Hematopoietic multipotent progenitor cell treated with erythropoietin and hydrocortisone succinate and interleukin-3 and kit ligand, for 8 days (in vitro differentiated cells): Measurements from ENCODE around the gene ME2.
"Not testable (repeated sequence)": the region's sequence is repeated elsewhere in the genome, so short reads cannot be mapped to it uniquely, and the experiment has no call there.

ENCODE experiments used
- DNase-seq: peaks from one replicate; pipeline ENCODE4 v3.0.0-alpha.2; 2015

Gene ME2

DNA sequence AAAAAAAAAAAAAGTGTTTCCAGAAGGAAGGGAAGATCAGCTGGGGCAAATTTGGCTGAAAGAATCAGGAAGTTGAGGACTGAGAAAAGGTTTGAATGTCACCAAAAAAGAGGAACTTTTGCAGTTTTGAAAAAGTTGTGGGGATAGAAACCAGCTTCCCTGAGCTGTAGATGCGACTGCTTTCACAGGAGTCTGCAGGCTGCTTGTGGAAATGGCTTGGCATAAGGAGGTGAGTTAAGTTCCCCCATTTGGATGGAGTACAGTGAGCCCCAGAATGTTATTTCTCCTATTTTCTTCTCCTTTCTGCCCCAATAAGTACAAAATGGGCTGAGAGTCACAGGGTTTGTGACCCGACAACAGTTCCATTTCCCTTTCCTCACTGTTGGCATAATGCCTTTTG, 16.5 kb upstream of the ME2 start:
- no peak for DNase-seq

- no peak for DNase-seq
Observed at GRCh38 chr18:50863840-50864375, 15.0 kb upstream of the ME2 start.

- DNase-seq: no peak
Observed at GRCh38 chr18:50866765-50867164, 12.2 kb upstream of the ME2 start.

DNA sequence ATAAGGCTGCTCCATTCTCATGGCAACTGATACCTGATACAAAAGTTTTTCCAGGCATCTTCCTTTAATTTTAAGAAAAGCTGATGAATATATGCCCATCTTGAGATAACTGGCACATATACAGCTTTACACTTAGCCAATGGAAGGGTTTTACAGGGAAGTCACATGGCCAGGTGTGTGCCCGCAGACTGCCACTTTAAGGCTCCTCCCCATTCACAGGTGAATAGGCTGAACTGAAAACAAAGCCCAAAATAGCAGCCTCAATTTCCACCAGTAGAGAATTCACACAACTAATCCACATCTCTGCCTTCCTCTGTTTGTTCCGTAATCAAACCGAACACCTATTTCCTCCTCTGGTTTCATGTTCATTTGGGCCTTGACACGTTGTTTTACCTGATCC, 9.8 kb upstream of the ME2 start:
- no peak for DNase-seq

GRCh38 chr18:50870138-50870845, 8.6 kb upstream of the ME2 start:
- DNase-seq: no peak

- no peak for DNase-seq
Observed at GRCh38 chr18:50871846-50872245, 7.1 kb upstream of the ME2 start.

GRCh38 chr18:50875966-50876536, 2.9 kb upstream of the ME2 start:
- no peak for DNase-seq

GRCh38 chr18:50877545-50878265, 1.2 kb upstream of the ME2 start:
- DNase-seq: peak; percentile 10

GRCh38 chr18:50879302-50880118, 592 bp downstream of the ME2 start:
- peak; percentile 68 for DNase-seq

GRCh38 chr18:50880119-50880465, 1.2 kb downstream of the ME2 start:
- DNase-seq: peak; percentile 53

- DNase-seq: not testable (repeated sequence)
Observed at GRCh38 chr18:50880944-50881343, 2.0 kb downstream of the ME2 start.

DNA sequence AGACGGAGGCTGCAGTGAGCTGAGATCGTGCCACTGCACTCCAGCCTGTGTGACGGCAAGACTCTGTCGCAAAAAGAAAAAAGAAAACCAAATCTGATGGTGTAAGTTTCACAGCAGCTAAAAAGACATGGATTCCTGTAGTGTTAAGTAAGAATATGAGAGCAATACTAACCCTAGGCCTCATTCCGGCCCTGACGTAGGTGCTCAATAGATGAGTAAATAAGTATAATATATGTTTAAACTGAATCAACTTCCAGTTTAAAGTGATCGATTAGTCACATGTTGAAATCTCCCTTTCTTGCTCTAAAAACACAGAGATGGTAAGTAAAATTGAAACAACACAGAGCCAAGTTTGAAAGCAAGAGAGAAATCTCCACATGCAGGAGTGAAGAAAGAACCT, 8.0 kb downstream of the ME2 start:
- DNase-seq: no peak

GRCh38 chr18:50895350-50896045, 16.6 kb downstream of the ME2 start:
- no peak for DNase-seq

DNA sequence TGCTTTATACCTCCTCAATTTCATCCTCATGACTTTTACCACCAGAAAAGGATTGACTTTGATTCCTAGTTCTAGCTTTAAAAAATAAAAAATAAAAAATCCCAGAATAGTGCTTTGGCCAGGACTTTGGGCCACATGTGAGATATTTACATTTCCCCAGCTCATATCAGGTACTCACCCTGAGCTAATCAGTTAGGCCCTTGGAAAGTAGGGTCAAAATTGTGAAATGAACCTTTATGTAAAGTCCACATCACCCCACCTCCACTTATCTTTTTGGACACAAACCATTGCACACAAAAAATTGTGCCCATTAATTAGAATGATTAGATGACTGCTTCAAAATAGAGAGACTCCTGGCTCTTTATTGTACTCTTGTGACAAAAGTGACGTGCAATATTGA, 17.2 kb downstream of the ME2 start:
- no peak for DNase-seq

DNA sequence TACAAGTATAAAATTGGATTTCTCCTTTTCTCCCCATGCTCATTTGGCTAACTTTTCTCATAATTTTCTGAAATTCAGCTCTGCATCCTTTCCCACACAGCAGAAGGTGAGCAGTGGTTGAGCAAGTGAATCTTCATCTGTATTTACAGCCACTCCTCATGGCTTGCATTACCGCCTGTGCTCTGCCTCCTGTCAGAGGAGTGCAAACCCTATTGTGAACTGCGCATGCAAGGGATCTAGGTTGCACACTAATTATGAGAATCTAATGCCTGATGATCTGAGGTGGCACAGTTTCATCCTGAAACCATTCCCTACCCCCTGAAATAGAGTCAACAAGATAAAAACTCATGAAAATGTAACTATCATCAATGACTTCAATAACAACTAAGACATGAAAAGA, 20.0 kb downstream of the ME2 start:
- no peak for DNase-seq

GRCh38 chr18:50902797-50903196, 23.9 kb downstream of the ME2 start:
- DNase-seq: no peak

DNA sequence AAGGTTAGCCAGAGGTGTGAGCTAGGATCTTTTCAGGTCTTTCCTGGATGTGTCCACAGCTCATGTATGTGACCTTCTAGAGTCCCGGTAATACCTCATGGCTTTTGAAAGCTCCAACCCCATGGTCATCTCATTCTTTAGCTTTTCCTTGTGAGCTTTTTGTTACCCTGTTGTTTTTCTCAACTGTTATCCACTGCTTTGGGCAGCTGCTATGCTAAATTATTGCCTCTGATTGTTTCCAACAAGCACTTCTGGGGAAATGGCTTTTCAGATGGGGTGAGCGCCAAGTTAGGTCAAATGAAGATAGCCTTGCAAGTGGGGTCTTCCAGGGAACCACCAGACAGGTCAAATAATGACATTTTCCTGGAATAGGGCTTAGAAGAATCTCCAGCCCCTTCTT, 27.9 kb downstream of the ME2 start:
- no peak for DNase-seq

DNA sequence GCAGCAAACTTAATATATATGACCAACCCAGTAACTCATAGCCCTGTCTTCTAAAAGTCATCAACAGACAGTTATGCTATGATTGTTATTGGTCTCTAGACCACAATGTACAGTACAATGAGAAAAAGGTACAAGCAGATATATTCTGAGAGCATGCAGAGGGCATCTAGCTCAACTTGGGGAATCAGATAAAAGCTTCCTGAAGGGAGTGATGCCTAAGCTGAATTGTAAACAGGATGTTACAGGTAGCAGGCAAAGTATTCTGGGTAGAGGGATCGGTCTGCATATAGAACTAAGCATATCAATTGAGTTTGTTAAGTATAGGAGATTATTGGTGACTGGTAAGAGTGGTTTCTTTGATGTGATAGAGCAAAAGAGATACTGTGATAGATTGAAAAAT, 30.3 kb downstream of the ME2 start:
- no peak for DNase-seq

GRCh38 chr18:50911006-50911405, 32.1 kb downstream of the ME2 start:
- DNase-seq: no peak

DNA sequence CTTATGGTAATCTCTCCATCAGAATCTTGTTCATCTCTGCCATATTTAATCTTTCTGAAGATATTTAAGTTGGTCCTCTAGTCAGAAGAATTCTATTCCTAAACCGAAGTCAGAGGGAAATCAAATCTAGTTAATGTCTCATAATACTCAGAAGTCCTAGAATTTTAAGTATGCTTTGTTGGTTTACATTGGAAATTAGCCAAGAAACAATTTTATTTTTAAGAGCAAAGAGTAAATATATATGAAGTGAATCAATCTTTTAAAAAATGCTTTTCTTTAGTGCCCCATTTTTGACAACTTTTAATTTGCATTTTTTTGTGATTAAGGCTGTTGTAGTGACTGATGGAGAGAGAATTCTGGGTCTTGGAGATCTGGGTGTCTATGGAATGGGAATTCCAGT, 38.1 kb downstream of the ME2 start:
- no peak for DNase-seq

- DNase-seq: no peak
Observed at GRCh38 chr18:50918153-50918552, 39.2 kb downstream of the ME2 start.

GRCh38 chr18:50924372-50924771, 45.5 kb downstream of the ME2 start:
- no peak for DNase-seq

DNA sequence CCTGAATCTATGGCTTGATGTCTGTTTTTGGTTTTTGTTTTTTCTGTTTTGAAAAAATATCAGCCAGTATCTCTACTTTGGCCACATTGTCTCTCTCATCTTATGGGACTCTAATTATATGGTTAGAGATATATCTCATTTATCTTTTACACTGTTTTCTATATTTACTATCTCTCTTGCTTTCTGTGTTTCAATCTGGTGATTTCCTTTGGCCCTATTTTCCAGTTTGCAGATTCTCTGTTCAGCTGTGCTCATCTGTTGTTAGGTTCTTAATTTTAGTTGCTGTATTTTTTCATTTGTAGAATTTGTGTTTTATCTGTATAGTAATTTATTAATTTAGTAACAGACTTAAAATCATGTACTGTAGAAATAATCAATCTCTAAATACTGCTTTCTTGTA, 47.6 kb downstream of the ME2 start:
- DNase-seq: no peak
